ENCODE results near the gene LTN1. TPM values are rescaled to one million over a fixed set of nuclear protein-coding genes. Genes with fewer than 3 reads are reported as not detected.

The LTN1 gene
- total RNA-seq, 2 experiments from 2014 or later, result 26.7 to 28.0 TPM

GRCh38 chr21:28928578-28929420 is 63.9 kb downstream of the LTN1 start:
- DNase-seq (no peak), ATAC-seq (no peak)
- ChIA-PET CTCF (interaction anchor here (4.0 kb wide), 1 partner anchor 11 kb away, joined by 12 read pairs; no protein-coding TSS in a partner anchor), POLR2A (no interaction called here)
- Mint-ChIP-seq H3K27me3 (no peaks in the 10 kb centered on the region), H3K9me3 (no peaks in the 10 kb centered on the region), H3K27ac (no peak overlapping the region), H3K36me3 (ENCODE audit: low read depth) (peaks cover 29% of the 10 kb centered on the region), H3K4me3 (no peak overlapping the region), H3K4me1 (ENCODE audit: low read depth) (no peaks in the 10 kb centered on the region)
- intact Hi-C loops (cut with micrococcal nuclease), result no loop called here
- TF ChIP-seq, protein P1, sequence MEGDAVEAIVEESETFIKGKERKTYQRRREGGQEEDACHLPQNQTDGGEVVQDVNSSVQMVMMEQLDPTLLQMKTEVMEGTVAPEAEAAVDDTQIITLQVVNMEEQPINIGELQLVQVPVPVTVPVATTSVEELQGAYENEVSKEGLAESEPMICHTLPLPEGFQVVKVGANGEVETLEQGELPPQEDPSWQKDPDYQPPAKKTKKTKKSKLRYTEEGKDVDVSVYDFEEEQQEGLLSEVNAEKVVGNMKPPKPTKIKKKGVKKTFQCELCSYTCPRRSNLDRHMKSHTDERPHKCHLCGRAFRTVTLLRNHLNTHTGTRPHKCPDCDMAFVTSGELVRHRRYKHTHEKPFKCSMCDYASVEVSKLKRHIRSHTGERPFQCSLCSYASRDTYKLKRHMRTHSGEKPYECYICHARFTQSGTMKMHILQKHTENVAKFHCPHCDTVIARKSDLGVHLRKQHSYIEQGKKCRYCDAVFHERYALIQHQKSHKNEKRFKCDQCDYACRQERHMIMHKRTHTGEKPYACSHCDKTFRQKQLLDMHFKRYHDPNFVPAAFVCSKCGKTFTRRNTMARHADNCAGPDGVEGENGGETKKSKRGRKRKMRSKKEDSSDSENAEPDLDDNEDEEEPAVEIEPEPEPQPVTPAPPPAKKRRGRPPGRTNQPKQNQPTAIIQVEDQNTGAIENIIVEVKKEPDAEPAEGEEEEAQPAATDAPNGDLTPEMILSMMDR (IDR thresholded peaks at IDR 0.05), result no peak

DNA sequence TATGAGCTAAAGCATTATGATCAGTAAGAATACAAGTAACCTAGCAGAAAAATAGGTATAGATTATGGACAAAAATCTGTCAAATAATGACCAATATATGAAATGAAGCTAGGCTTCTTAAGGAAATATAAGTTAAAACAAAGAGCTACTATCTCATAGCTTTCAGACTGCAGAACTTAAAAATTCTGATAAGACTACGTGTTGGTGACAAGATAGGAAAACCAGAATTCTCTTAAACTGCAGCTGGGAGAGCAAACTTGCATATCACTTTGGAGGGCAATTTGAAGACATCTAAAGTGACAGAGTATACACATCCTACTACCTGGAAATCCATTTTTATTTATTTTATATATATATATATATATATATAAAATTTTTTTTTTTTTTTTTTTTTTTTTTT is 65.5 kb downstream of the LTN1 start:
- intact Hi-C loops (cut with micrococcal nuclease), result no loop called here
- POLR2A ChIA-PET, result no interaction called here
- Mint-ChIP-seq H3K27me3 (no peaks in the 10 kb centered on the region), H3K4me1 (ENCODE audit: low read depth) (no peaks in the 10 kb centered on the region), H3K36me3 (ENCODE audit: low read depth) (peaks cover 30% of the 10 kb centered on the region), H3K4me3 (no peak overlapping the region), H3K9me3 (no peaks in the 10 kb centered on the region), H3K27ac (no peak overlapping the region)
- TF ChIP-seq, protein P1 (IDR thresholded peaks at IDR 0.05), result no peak
- ATAC-seq (no peak), DNase-seq (no peak)
- CTCF ChIA-PET, result interaction anchor here (2.5 to 4.0 kb wide), 2 partner anchors 13 to 182 kb away, joined by 9 to 12 read pairs; no protein-coding TSS in a partner anchor

DNA sequence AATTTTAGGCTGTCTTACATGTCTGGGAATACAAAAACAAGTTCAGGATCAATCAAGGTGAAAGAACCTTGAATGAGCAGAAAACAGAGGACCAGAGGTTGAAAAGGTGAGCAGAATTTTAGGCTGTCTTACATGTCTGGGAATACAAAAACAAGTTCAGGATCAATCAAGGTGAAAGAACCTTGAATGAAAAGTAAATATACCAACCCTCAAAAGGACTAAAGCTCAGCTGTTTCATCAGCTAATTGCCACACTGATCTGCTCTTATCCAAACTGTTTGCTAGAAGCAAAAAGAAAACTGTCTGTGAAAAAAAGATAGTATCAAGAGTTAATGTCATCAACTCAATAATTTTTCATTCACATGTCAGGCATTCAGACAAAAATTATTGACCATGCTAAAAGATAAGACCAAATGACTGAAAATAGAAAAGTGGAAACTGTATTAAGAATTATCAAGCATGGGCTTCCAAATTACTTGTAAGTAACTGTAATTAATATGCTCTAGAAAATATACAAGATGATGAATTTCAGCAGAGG is 69.2 kb downstream of the LTN1 start:
- no peak overlapping the region for H3K27ac Mint-ChIP-seq
- TF ChIP-seq, protein P1 (IDR thresholded peaks at IDR 0.05), result no peak
- ATAC-seq (no peak), DNase-seq (no peak)
- intact Hi-C loops (cut with micrococcal nuclease), result no loop called here
- no peaks in the 10 kb centered on the region for H3K27me3 Mint-ChIP-seq
- H3K36me3 Mint-ChIP-seq (ENCODE audit: low read depth), result peaks cover 26% of the 10 kb centered on the region
- no peaks in the 10 kb centered on the region for H3K4me1 Mint-ChIP-seq (ENCODE audit: low read depth)
- no peak overlapping the region for H3K4me3 Mint-ChIP-seq
- no peaks in the 10 kb centered on the region for H3K9me3 Mint-ChIP-seq
- CTCF ChIA-PET, result interaction anchor here (0.6 to 1.0 kb wide), 4 partner anchors 38 to 408 kb away, joined by 3 read pairs; no protein-coding TSS in a partner anchor
- POLR2A ChIA-PET, result interaction anchor here (1.0 kb wide), 1 partner anchor 39 kb away, joined by 6 read pairs; no protein-coding TSS in a partner anchor

DNA sequence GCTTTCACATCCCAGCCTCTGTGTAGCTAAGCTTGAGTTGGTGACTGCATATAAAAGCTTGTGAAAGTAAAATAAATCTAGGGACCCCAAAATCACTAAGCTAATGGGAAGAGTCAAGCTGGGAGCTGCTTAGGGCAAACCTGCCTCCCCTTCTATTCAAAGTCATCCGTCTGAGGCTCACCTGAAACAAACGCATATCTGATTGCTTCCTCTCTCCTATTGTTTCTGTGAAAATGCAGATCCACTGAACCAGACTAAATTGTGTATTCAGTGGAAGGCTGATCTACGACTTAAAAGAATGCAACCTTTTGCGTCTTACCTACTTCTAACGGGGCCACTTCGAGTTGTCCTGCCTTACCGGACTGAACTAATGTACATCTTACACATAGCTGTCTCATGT is 70.3 kb downstream of the LTN1 start:
- ATAC-seq, result no peak
- no peaks in the 10 kb centered on the region for H3K4me1 Mint-ChIP-seq (ENCODE audit: low read depth)
- H3K36me3 Mint-ChIP-seq (ENCODE audit: low read depth), result peaks cover 24% of the 10 kb centered on the region
- CTCF ChIA-PET, result no interaction called here
- intact Hi-C loops (cut with micrococcal nuclease), result no loop called here
- TF ChIP-seq, protein P1 (IDR thresholded peaks at IDR 0.05), result no peak
- POLR2A ChIA-PET, result no interaction called here
- H3K27ac Mint-ChIP-seq, result no peak overlapping the region
- H3K9me3 Mint-ChIP-seq, result no peaks in the 10 kb centered on the region
- no peaks in the 10 kb centered on the region for H3K27me3 Mint-ChIP-seq
- no peak for DNase-seq
- H3K4me3 Mint-ChIP-seq, result no peak overlapping the region

Data from activated CD8-positive, alpha-beta T cell treated with anti-CD3 and anti-CD28 coated beads for 36 hours (primary cell).